GM12865 (cell line): ENCODE data around the gene KMT2A.

Source experiments
- DNase-seq: peaks from one replicate; pipeline ENCODE4 v3.0.0; 2010; ENCODE audit warnings: low read depth
- H3K4me3 ChIP-seq: 2 replicates; pipeline ENCODE4 v1.5.1; 2011; ENCODE audit warnings: mild to moderate bottlenecking, low read depth, low read length, control low read depth
- TF ChIP-seq, protein P1 (sequence below): IDR thresholded peaks from 2 replicates; pipeline ENCODE4 v1.5.1; 2011; ENCODE audit warnings: low read length, control low read depth, low read depth, inconsistent platforms; ENCODE audit not compliant: insufficient read depth; ENCODE audit errors: missing control alignments

KMT2A gene

DNA sequence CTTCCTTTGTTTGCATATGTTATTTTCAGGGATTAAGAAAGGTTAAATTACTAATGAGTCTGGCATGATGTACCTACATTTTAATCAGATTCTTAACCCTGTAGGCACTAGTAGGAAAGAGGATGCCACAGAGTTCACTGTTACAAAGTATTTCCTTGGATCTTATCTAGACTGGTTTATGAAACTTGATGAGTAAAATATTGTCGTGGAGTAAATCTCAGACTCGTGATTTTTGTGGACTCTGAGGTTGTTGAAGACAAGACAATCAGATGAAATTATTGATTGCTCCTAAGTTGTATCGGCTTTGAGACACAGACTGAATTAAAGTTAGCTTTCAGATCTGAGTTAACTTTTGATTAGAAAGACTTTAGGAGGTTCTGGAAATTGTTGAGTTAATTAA, 6.0 kb downstream of the KMT2A start:
- H3K4me3 ChIP-seq = peak overlapping the region; percentile 37; the same call in 1 of the 2 replicates
- TF ChIP-seq, protein P1, sequence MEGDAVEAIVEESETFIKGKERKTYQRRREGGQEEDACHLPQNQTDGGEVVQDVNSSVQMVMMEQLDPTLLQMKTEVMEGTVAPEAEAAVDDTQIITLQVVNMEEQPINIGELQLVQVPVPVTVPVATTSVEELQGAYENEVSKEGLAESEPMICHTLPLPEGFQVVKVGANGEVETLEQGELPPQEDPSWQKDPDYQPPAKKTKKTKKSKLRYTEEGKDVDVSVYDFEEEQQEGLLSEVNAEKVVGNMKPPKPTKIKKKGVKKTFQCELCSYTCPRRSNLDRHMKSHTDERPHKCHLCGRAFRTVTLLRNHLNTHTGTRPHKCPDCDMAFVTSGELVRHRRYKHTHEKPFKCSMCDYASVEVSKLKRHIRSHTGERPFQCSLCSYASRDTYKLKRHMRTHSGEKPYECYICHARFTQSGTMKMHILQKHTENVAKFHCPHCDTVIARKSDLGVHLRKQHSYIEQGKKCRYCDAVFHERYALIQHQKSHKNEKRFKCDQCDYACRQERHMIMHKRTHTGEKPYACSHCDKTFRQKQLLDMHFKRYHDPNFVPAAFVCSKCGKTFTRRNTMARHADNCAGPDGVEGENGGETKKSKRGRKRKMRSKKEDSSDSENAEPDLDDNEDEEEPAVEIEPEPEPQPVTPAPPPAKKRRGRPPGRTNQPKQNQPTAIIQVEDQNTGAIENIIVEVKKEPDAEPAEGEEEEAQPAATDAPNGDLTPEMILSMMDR = no peak
- no peak for DNase-seq

DNA sequence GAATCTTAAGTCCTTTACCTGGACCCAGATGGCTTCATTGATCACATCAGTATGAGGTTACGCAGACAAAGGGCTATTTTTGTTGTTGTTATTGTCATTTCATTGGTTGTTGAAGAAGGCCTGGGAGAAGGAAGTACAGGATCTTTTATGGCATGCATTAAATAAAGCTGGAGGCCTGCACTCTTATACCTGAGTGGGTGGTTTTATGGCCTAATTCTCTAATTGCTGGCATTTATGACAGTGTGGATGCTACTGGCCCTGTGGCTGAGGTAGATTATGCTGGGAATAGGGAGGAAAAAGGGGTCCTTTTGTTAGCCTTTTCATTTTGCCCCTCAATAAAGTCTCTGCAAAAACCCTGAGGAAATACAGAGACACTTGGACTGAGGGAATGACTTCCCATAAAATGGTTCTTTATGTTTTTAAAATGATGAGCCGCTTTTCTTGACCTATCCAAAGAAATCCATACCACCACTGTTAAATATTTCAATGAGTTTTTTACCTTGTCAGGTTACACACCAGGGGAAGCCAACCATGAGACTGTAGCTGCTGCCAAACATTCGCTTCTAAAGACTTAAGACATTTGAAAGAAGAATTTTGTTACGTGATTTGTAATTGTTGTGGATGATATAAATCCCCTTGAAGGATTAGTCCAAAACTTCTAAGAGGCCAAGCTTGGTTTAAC, 6.8 kb downstream of the KMT2A start:
- no peak for DNase-seq
- TF ChIP-seq, protein P1 = no peak
- peak overlapping the region; percentile 37 for H3K4me3 ChIP-seq

DNA sequence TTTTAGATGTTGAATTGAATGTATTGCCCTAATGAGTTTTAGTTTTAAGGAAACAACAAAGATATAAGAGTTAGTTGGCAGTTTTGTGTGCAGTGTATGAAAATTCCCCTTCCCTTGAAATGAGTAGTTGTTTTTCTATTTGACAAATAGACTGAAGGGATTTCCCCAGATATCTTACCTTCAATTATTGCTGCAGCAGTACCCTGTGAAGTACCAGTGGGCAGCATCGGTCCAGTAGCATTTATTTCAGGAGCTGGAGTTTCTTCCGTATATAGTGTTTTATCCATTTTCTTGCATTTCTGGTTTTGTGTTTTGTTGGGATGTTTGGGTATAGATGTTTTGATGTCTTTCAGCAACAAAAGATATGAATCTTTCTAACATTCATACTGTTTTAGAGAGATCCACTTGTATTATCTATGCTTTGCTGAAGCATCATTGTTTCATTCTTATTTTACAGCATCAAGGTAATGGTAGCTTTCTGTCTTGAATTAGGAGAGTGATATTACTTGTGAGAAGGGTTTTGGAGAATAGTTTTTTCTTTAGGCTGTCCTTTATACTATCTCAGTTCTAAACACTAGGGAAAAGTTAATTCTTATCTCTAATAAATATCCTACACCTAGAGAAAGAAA, 7.4 kb downstream of the KMT2A start:
- peak; percentile 60 for DNase-seq
- TF ChIP-seq, protein P1 = no peak
- peak overlapping the region; percentile 37 for H3K4me3 ChIP-seq

GRCh38 chr11:118447423-118447822, 11.1 kb downstream of the KMT2A start:
- H3K4me3 ChIP-seq = no peak overlapping the region
- TF ChIP-seq, protein P1 = no peak
- DNase-seq = no peak

DNA sequence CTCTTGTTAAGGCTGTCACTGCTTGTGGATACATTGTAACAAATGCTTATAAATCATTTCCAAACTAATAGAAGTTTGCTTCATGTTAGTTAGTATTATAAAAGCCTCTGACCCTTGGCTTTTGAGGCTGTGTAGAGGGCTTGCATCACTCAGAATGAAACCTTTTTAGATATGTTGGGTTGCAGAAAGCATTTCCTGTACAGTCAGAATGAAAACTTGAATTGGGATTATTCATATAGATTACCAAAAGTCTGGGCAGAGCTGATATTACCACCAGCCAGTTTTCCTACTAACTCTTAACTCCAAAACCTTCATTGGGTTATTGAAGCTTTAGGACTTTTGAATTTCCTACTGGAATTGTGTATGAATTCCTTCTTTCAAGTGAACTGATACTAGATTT, 12.0 kb downstream of the KMT2A start:
- TF ChIP-seq, protein P1 = no peak
- DNase-seq = peak; percentile 78
- no peak overlapping the region for H3K4me3 ChIP-seq

- TF ChIP-seq, protein P1 = no peak
- H3K4me3 ChIP-seq = no peak overlapping the region
- DNase-seq = no peak
Observed at GRCh38 chr11:118449316-118449918, 13.1 kb downstream of the KMT2A start.
